ENCODE results near the gene ZP3. TPM values are rescaled to one million over a fixed set of nuclear protein-coding genes. Genes with fewer than 3 reads are reported as not detected.
"Not testable (repeated sequence)": the region's sequence is repeated elsewhere in the genome, so short reads cannot be mapped to it uniquely, and the experiment has no call there.

The ZP3 gene
- total and polyA plus RNA-seq, 4 donors, result 0.25 to 0.47 (median 0.44) TPM

DNA sequence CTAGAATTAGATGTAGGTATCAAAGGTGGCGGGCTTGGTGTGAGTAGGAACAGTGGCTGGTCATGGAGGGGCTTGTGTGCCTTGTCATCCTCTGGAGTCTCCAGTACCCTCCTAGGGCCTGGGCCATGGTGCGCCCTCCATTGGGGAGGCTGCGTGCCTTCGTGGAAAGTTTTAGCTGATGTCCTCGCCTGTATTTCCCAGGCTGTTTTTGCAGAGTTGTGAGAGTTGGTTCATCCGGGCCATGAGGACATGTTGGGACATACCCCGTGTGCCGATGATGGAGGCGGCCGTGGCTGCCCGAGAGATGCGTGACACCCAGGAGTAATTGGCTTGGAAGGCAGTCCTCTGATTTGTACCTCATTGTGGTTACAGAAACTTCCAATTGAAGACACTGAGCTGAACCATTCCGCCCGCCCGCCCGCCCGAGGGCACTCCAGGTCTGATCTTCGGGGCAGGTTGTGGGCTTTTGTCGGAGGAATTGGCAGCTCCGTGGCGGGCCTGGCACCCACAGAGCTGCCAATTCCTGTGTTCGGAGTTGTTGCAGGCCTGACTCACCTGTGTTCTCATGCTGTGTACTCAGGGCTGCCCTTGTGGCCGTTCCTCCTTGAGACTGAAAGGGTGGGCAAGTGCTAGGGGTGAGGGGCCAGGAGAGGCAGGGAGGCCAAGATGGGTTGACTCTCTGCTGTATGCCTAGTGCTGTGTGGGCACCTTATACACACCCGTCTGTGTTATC lies 52.2 kb downstream of the ZP3 start:
- not testable (repeated sequence) for H3K4me3 ChIP-seq (ENCODE audit: low read depth in 1 of 3, low read length in 3 of 3); H3K9ac ChIP-seq (ENCODE audit: low read depth in 1 of 2, low read length in 2 of 2); H3K27me3 ChIP-seq (ENCODE audit: control insufficient read depth in 4 of 4, insufficient read depth in 4 of 4, low read length in 3 of 4); DNase-seq (ENCODE audit: low spot score); H3K4me1 ChIP-seq (ENCODE audit: control insufficient read depth in 4 of 4, insufficient read depth in 4 of 4, low read length in 3 of 4); H3K9me3 ChIP-seq (ENCODE audit: control insufficient read depth in 4 of 4, low read length in 3 of 4); H3K27ac ChIP-seq (ENCODE audit: low read depth in 1 of 2, low read length in 2 of 2); H3K36me3 ChIP-seq (ENCODE audit: control insufficient read depth in 4 of 4, insufficient read depth in 3 of 4, low read depth in 1 of 4, low read length in 3 of 4)
- 95% methylated on average over 22 of the region's 24 CpGs for WGBS

DNA sequence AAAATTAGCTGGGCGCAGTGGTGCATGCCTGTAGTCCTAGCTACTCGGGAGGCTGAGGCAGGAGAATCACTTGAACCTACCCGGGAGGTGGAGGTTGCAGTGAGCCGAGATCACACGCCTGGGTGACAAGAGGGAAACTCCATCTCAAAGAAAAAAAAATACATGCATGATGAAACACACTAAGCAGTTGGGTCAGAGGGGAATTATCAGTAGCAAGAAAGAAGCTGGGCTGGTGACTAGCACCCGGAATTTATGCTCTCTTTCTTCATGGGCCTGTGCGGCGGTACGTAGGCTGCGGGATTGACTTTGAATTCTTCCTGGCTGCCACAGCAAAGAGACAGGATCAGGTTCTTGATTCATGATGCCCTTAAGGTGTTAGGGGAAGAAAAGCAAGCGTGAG lies 54.9 kb downstream of the ZP3 start:
- 93% methylated on average over 11 of the region's 11 CpGs for WGBS
- not testable (repeated sequence) for H3K36me3 ChIP-seq (ENCODE audit: control insufficient read depth in 4 of 4, insufficient read depth in 3 of 4, low read depth in 1 of 4, low read length in 3 of 4); H3K9ac ChIP-seq (ENCODE audit: low read depth in 1 of 2, low read length in 2 of 2); DNase-seq (ENCODE audit: low spot score); H3K9me3 ChIP-seq (ENCODE audit: control insufficient read depth in 4 of 4, low read length in 3 of 4); H3K4me3 ChIP-seq (ENCODE audit: low read depth in 1 of 3, low read length in 3 of 3); H3K4me1 ChIP-seq (ENCODE audit: control insufficient read depth in 4 of 4, insufficient read depth in 4 of 4, low read length in 3 of 4); H3K27me3 ChIP-seq (ENCODE audit: control insufficient read depth in 4 of 4, insufficient read depth in 4 of 4, low read length in 3 of 4); H3K27ac ChIP-seq (ENCODE audit: low read depth in 1 of 2, low read length in 2 of 2)

DNA sequence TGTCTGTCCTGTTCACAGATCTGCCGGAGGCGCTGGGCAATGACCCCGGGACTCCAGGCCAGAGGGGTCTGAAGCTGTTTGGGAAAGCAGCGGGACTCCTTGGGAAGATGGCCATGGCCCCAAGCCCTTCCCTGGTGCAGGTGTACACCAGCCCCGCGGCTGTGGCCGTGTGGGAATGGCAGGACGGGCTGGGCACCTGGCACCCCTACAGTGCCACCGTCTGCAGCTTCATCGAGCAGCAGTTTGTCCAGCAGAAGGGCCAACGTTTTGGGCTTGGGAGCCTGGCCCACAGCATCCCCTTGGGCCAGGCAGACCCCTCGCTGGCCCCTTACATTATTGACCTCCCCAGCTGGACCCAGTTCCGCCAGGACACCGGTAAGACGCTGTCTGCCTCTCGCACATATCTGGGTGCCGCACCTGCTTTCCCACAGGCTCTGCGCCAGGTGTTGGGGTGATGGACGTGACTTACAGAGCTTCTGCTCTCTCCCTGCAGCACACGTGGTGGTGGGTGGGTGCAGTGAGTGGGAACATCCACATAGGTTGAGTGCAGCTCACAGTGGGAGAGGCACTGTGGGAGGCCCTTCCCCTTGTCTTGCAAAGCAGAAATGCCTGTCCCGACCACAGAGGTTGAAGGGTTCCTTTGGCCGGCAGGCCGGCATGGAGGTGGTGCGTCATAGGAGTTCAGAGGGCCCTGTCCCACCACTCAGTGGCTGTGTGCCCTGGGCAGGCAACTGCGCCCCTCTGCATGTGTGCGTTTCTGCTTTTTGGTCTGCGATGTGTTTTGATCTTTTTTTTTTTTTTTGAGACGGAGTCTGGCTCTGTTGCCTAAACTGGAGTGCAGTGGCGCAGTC lies 55.9 kb downstream of the ZP3 start:
- H3K4me3 ChIP-seq (ENCODE audit: low read depth in 1 of 3, low read length in 3 of 3); H3K4me1 ChIP-seq (ENCODE audit: control insufficient read depth in 4 of 4, insufficient read depth in 4 of 4, low read length in 3 of 4); H3K36me3 ChIP-seq (ENCODE audit: control insufficient read depth in 4 of 4, insufficient read depth in 3 of 4, low read depth in 1 of 4, low read length in 3 of 4); H3K9me3 ChIP-seq (ENCODE audit: control insufficient read depth in 4 of 4, low read length in 3 of 4); H3K27ac ChIP-seq (ENCODE audit: low read depth in 1 of 2, low read length in 2 of 2); DNase-seq (ENCODE audit: low spot score); H3K27me3 ChIP-seq (ENCODE audit: control insufficient read depth in 4 of 4, insufficient read depth in 4 of 4, low read length in 3 of 4); H3K9ac ChIP-seq (ENCODE audit: low read depth in 1 of 2, low read length in 2 of 2): not testable (repeated sequence)
- 94% methylated on average over 28 of the region's 29 CpGs for WGBS

DNA sequence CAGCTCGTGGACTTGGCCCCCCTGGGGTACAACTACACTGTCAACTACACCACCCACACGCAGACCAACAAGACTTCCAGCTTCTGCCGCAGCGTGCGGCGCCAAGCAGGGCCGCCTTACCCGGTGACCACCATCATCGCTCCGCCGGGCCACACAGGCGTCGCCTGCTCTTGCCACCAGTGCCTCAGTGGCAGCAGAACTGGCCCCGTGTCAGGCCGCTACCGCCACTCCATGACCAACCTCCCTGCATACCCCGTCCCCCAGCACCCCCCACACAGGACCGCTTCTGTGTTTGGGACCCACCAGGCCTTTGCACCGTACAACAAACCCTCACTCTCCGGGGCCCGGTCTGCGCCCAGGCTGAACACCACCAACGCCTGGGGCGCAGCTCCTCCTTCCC lies 57.9 kb downstream of the ZP3 start:
- not testable (repeated sequence) for H3K36me3 ChIP-seq (ENCODE audit: control insufficient read depth in 4 of 4, insufficient read depth in 3 of 4, low read depth in 1 of 4, low read length in 3 of 4); DNase-seq (ENCODE audit: low spot score); H3K27ac ChIP-seq (ENCODE audit: low read depth in 1 of 2, low read length in 2 of 2); H3K4me1 ChIP-seq (ENCODE audit: control insufficient read depth in 4 of 4, insufficient read depth in 4 of 4, low read length in 3 of 4); H3K4me3 ChIP-seq (ENCODE audit: low read depth in 1 of 3, low read length in 3 of 3); H3K27me3 ChIP-seq (ENCODE audit: control insufficient read depth in 4 of 4, insufficient read depth in 4 of 4, low read length in 3 of 4); H3K9ac ChIP-seq (ENCODE audit: low read depth in 1 of 2, low read length in 2 of 2); H3K9me3 ChIP-seq (ENCODE audit: control insufficient read depth in 4 of 4, low read length in 3 of 4)
- 97% methylated on average over 24 of the region's 24 CpGs for WGBS

DNA sequence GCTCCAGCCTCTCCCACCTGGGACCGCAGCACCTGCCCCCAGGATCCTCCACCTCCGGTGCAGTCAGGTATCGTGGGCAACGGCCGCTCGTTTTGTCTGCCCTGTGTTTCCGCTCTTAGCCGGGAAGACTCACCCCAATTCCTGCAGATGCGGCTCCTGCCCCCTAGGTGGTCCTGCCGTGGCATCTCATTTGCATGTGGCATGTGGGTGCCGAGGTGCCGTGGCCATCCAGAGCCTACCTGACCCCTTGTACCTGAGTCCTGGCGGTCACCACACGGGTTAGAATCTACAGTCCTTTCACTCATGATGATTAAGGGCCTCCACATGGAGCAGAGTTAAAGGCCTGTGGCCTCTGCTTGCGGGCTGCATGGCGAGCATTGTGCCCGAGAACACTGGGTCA lies 58.3 kb downstream of the ZP3 start:
- not testable (repeated sequence) for DNase-seq (ENCODE audit: low spot score); H3K4me1 ChIP-seq (ENCODE audit: control insufficient read depth in 4 of 4, insufficient read depth in 4 of 4, low read length in 3 of 4); H3K4me3 ChIP-seq (ENCODE audit: low read depth in 1 of 3, low read length in 3 of 3); H3K9me3 ChIP-seq (ENCODE audit: control insufficient read depth in 4 of 4, low read length in 3 of 4); H3K9ac ChIP-seq (ENCODE audit: low read depth in 1 of 2, low read length in 2 of 2); H3K27ac ChIP-seq (ENCODE audit: low read depth in 1 of 2, low read length in 2 of 2); H3K36me3 ChIP-seq (ENCODE audit: control insufficient read depth in 4 of 4, insufficient read depth in 3 of 4, low read depth in 1 of 4, low read length in 3 of 4); H3K27me3 ChIP-seq (ENCODE audit: control insufficient read depth in 4 of 4, insufficient read depth in 4 of 4, low read length in 3 of 4)
- 95% methylated on average over 17 of the region's 17 CpGs for WGBS

DNA sequence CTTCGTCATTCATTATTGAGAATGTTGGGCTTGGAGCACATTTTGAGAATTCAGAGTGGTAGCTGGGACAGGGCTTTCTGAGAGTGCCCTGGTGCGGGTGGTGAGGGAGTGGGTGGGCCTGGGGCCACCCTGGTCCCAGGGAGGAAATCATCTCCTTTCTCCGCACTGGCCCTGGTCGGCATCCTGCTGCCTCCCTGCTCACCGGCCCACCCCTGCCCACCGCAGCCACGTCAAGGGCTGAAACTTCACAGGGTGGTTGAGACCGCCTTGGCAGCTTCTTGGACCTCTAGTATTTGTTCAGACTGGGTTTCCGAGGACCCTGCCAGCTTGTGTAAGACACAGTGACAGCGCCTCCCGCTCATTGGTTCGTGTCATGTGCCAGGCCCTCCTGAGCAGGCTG lies 59.7 kb downstream of the ZP3 start:
- not testable (repeated sequence) for H3K9me3 ChIP-seq (ENCODE audit: control insufficient read depth in 4 of 4, low read length in 3 of 4); H3K36me3 ChIP-seq (ENCODE audit: control insufficient read depth in 4 of 4, insufficient read depth in 3 of 4, low read depth in 1 of 4, low read length in 3 of 4); H3K27me3 ChIP-seq (ENCODE audit: control insufficient read depth in 4 of 4, insufficient read depth in 4 of 4, low read length in 3 of 4); DNase-seq (ENCODE audit: low spot score); H3K9ac ChIP-seq (ENCODE audit: low read depth in 1 of 2, low read length in 2 of 2); H3K4me1 ChIP-seq (ENCODE audit: control insufficient read depth in 4 of 4, insufficient read depth in 4 of 4, low read length in 3 of 4); H3K27ac ChIP-seq (ENCODE audit: low read depth in 1 of 2, low read length in 2 of 2); H3K4me3 ChIP-seq (ENCODE audit: low read depth in 1 of 3, low read length in 3 of 3)
- 85% methylated on average over 7 of the region's 12 CpGs for WGBS

DNA sequence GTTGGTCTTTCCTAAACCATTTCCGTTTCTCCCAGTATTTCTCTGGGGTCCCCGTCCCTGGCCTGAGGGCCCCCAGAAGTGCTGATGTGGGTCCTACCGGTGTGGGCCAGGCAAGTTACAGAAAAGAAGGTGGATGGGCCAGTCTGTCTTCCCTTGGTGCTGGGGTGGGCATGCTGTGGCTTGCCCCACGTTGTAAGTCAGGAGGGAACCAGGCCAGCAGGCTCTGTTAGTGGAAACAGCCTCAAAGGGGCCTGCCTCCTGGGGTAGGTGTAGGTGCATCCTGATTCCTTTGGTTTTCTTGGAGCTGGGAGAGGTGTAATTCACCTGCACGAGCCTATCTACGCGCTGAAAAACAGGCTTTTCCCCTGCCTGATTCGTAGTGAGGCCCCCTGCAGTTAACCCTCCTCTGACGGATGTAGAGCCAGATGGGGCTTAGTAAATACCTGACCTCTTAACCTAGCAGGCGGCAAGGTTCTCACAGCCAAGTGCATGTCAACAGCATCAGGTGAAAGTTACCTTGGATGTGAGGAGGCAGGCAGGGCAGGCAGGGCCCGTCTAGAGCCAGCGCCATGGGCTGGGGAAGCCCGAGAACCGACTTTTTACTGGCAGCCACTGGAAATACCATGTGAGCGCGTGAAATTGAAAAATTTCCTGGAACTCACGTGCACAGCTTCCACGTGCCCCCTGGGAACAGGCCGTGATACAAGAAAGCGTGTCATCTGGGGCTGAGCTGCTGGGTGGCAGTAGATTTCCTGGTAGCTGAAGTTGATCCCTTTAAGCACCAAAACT lies 61.3 kb downstream of the ZP3 start:
- WGBS, result 59% methylated on average over 5 of the region's 20 CpGs
- not testable (repeated sequence) for DNase-seq (ENCODE audit: low spot score)

DNA sequence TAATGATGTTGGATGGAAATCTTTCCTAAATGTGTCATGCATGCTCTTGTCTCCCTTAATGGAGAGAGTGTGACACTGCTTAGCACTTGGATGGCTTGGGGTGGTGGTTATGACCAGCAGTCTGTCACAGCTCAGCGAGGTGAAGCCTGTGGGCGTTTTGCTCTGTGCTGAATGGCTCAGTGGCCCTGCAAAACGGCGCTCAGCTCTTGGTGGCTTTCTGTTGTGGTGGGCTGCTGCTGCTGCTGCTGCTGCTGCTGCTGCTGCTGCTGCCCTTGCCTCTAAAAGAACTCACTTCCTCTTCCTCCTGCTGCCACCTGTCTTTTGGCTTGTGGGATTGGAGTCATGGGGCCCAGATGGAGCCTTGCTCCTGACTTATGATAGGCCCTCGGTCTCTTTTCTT lies 61.9 kb downstream of the ZP3 start:
- H3K9ac ChIP-seq (ENCODE audit: low read depth in 1 of 2, low read length in 2 of 2); H3K27me3 ChIP-seq (ENCODE audit: control insufficient read depth in 4 of 4, insufficient read depth in 4 of 4, low read length in 3 of 4); H3K27ac ChIP-seq (ENCODE audit: low read depth in 1 of 2, low read length in 2 of 2); H3K36me3 ChIP-seq (ENCODE audit: control insufficient read depth in 4 of 4, insufficient read depth in 3 of 4, low read depth in 1 of 4, low read length in 3 of 4); H3K4me3 ChIP-seq (ENCODE audit: low read depth in 1 of 3, low read length in 3 of 3); H3K4me1 ChIP-seq (ENCODE audit: control insufficient read depth in 4 of 4, insufficient read depth in 4 of 4, low read length in 3 of 4); H3K9me3 ChIP-seq (ENCODE audit: control insufficient read depth in 4 of 4, low read length in 3 of 4); DNase-seq (ENCODE audit: low spot score): not testable (repeated sequence)
- 81% methylated on average over 2 of the region's 5 CpGs for WGBS

More for the DNA sequence above, 61.3 kb downstream of the ZP3 start:
- not testable (repeated sequence) for H3K27ac ChIP-seq (ENCODE audit: low read depth in 1 of 2, low read length in 2 of 2); H3K4me3 ChIP-seq (ENCODE audit: low read depth in 1 of 3, low read length in 3 of 3); H3K36me3 ChIP-seq (ENCODE audit: control insufficient read depth in 4 of 4, insufficient read depth in 3 of 4, low read depth in 1 of 4, low read length in 3 of 4); H3K9ac ChIP-seq (ENCODE audit: low read depth in 1 of 2, low read length in 2 of 2); H3K4me1 ChIP-seq (ENCODE audit: control insufficient read depth in 4 of 4, insufficient read depth in 4 of 4, low read length in 3 of 4); H3K9me3 ChIP-seq (ENCODE audit: control insufficient read depth in 4 of 4, low read length in 3 of 4); H3K27me3 ChIP-seq (ENCODE audit: control insufficient read depth in 4 of 4, insufficient read depth in 4 of 4, low read length in 3 of 4)
